Transverse colon (tissue), 4 donors: Measurements from ENCODE around the gene TPST2. TPM values are rescaled to one million over a fixed set of nuclear protein-coding genes. Genes with fewer than 3 reads are reported as not detected.

Experiments
- DNase-seq: peaks from one replicate; pipeline ENCODE4 v3.0.0-alpha.2; 2019
- H3K27ac ChIP-seq, 4 donors: fragments of 200-600 bp; sonication (generic); 2 replicates each; pipeline ENCODE4 v1.5.1; 2016 to 2018; ENCODE audit warnings: inconsistent platforms in 4 of 4
- H3K27me3 ChIP-seq: fragments of 200-600 bp; sonication (generic); 2 replicates; pipeline ENCODE4 v1.5.1; 2017; ENCODE audit warnings: inconsistent platforms
- H3K36me3 ChIP-seq, 4 donors: fragments of 200-600 bp; sonication (generic); 2 replicates each; pipeline ENCODE4 v1.5.1; 2017 to 2019; ENCODE audit warnings: inconsistent platforms in 4 of 4
- H3K4me1 ChIP-seq, 4 donors: fragments of 200-600 bp; sonication (generic); 2 replicates each; pipeline ENCODE4 v1.5.1; 2017 to 2020; ENCODE audit warnings: inconsistent platforms in 4 of 4
- H3K4me3 ChIP-seq, 4 donors: fragments of 200-600 bp; sonication (generic); 1 replicate in 1 of 4; 2 replicates in 3 of 4; pipeline versions ENCODE4 v1.5.1 to v1.6.1; 2017 to 2019; ENCODE audit warnings: inconsistent platforms in 4 of 4
- H3K9me3 ChIP-seq, 2 donors: fragments of 200-600 bp; sonication (generic); 2 replicates each; pipeline ENCODE4 v1.5.1; 2017 to 2019; ENCODE audit warnings: inconsistent platforms in 2 of 2
- CTCF ChIP-seq, 5 experiments: fragments of 200-600 bp in 3 of 5; fragments of 450-650 bp in 2 of 5; sonication (generic) in 3 of 5; IDR thresholded peaks; 1 replicate in 2 of 5; 2 replicates in 3 of 5; pipeline ENCODE4 v1.5.1; 2016 to 2017; ENCODE audit warnings: antibody characterized with exemption in 5 of 5, inconsistent platforms in 3 of 5, mild to moderate bottlenecking in 2 of 5, moderate library complexity in 1 of 5
- EP300 ChIP-seq: sonication (generic); formaldehyde crosslinking; IDR thresholded peaks from one replicate; pipeline ENCODE4 v1.6.1; 2017; ENCODE audit warnings: antibody characterized with exemption, low read depth
- POLR2A ChIP-seq: fragments of 450-650 bp; IDR thresholded peaks from one replicate; pipeline ENCODE4 v1.6.1; 2016; ENCODE audit warnings: antibody characterized with exemption, mild to moderate bottlenecking, moderate library complexity
- POLR2AphosphoS5 ChIP-seq, 3 donors: sonication (generic); formaldehyde crosslinking; IDR thresholded peaks; one replicate each; pipeline ENCODE4 v1.6.1; 2016; ENCODE audit warnings: antibody characterized with exemption in 3 of 3
- WGBS, 2 donors: methylation state at CpG; one replicate each; pipeline ENCODE4 v1.1.5; 2018; ENCODE audit warnings: low coverage in 1 of 2; 5-methylcytosine and 5-hydroxymethylcytosine counted together
- in situ Hi-C, 4 donors: fragments of 200-750 bp; cut with MboI; loops; one replicate each; pipeline versions ENCODE4 v1.15.0 to v1.15.1; 2017; ENCODE audit warnings: low sequenced_read_pairs in 3 of 4, low pct_ligation_motif_present in 1 of 4, low pct_unique_long_range_greater_than_20kb in 1 of 4
- intact Hi-C: fragments of 100-400 bp; cut with DNase I; formaldehyde crosslinking; loops from one replicate; pipeline ENCODE4 v1.15.1; 2023; ENCODE audit warnings: low total_unique reads
- total RNA-seq, 4 donors: library from RNA; depleted of rRNA; stranded (reverse); fragments of >200 nt; gene quantifications; one replicate each; pipeline ENCODE4 v1.1.0, GENCODE V29; 2016

TPST2 gene
- total RNA-seq, 4 donors from 2014 or later: 14.3 to 35.6 (median 26.8) TPM

GRCh38 chr22:26481694-26482093 is 108.2 kb downstream of the TPST2 start:
- Histone ChIP-seq H3K27ac (no peak overlapping the region), H3K4me3 (no peak overlapping the region), H3K9me3 (no peaks in the 10 kb centered on the region), H3K4me1 (peaks cover 33 to 65% (median 51%) of the 10 kb centered on the region in 4 donors), H3K27me3 (no peaks in the 10 kb centered on the region), H3K36me3 (peaks cover 0 to 9% (median 0%) of the 10 kb centered on the region in 4 donors)
- intact Hi-C loops (no loop called here), in situ Hi-C loops (no loop called here)
- no peak for DNase-seq
- 76 to 100% methylated on average over 1 to 4 of the region's 4 CpGs for WGBS, 2 donors
- TF ChIP-seq CTCF (IDR thresholded peaks at IDR 0.05) (no peak), POLR2AphosphoS5 (IDR thresholded peaks at IDR 0.05) (no peak), EP300 (no peak), POLR2A (no peak)

- Histone ChIP-seq H3K9me3 (no peaks in the 10 kb centered on the region), H3K27me3 (no peaks in the 10 kb centered on the region), H3K36me3 (peaks cover 0 to 14% (median 2%) of the 10 kb centered on the region in 4 donors), H3K27ac (no peak overlapping the region), H3K4me3 (no peak overlapping the region), H3K4me1 (peaks cover 33 to 65% (median 51%) of the 10 kb centered on the region in 4 donors)
- TF ChIP-seq POLR2A (no peak), EP300 (no peak), POLR2AphosphoS5 (IDR thresholded peaks at IDR 0.05) (no peak), CTCF (IDR thresholded peaks at IDR 0.05) (no peak)
- intact Hi-C loops: no loop called here
- in situ Hi-C loops: no loop called here
- WGBS, 2 donors: 67 to 88% methylated on average over 4 to 6 of the region's 6 CpGs
- no peak for DNase-seq
Observed at GRCh38 chr22:26481112-26481693, 108.7 kb downstream of the TPST2 start.

- Histone ChIP-seq H3K4me1 (peaks cover 33 to 63% (median 50%) of the 10 kb centered on the region in 4 donors), H3K27me3 (no peaks in the 10 kb centered on the region), H3K4me3 (peak overlapping the region in 1 of 4 donors; percentile 35), H3K36me3 (peaks cover 0 to 20% (median 5%) of the 10 kb centered on the region in 4 donors), H3K9me3 (no peaks in the 10 kb centered on the region), H3K27ac (peak overlapping the region; percentile 40 to 77 (median 73))
- no peak for TF ChIP-seq EP300
- no peak for TF ChIP-seq CTCF (IDR thresholded peaks at IDR 0.05)
- WGBS, 2 donors: 59% methylated on average over 2 of the region's 2 CpGs; no CpG with 5 or more reads in 1 of the 2 donors
- in situ Hi-C loops: no loop called here
- intact Hi-C loops: no loop called here
- DNase-seq: no peak
Observed at GRCh38 chr22:26480611-26480932, 109.4 kb downstream of the TPST2 start.

GRCh38 chr22:26479792-26480610 is 109.9 kb downstream of the TPST2 start:
- no peak for DNase-seq
- Histone ChIP-seq H3K27me3 (no peaks in the 10 kb centered on the region), H3K9me3 (no peaks in the 10 kb centered on the region), H3K27ac (peak overlapping the region; percentile 40 to 77 (median 73)), H3K36me3 (peaks cover 0 to 24% (median 5%) of the 10 kb centered on the region in 4 donors), H3K4me3 (peak overlapping the region in 2 of 4 donors; percentile 19 to 35), H3K4me1 (peaks cover 33 to 57% (median 47%) of the 10 kb centered on the region in 4 donors)
- in situ Hi-C loops: no loop called here
- 15 to 40% methylated on average over 4 to 12 of the region's 12 CpGs for WGBS, 2 donors
- TF ChIP-seq POLR2A (no peak), POLR2AphosphoS5 (IDR thresholded peaks at IDR 0.05) (no peak), CTCF (IDR thresholded peaks at IDR 0.05) (no peak), EP300 (no peak)
- intact Hi-C loops: no loop called here
